Activated naive CD4-positive, alpha-beta T cell treated with anti-CD3 and anti-CD28 coated beads, Interleukin-2, amount 10 ng/mL, durations not matched to agents 7 days and 5 days (primary cell): ENCODE results near the gene TACC2.
"Not testable (repeated sequence)": the region's sequence is repeated elsewhere in the genome, so short reads cannot be mapped to it uniquely, and the experiment has no call there.

Experiments
- CTCF ChIA-PET: fragments of 350-600 bp; sonication (Branson Sonifier 250); formaldehyde crosslinking; loops from one replicate; lab custom pipeline; 2021; ENCODE audit warnings: antibody characterized with exemption; lab: Charles Lee
- DNase-seq: peaks from one replicate; pipeline ENCODE4 v3.0.0-alpha.2; 2020
- H3K27ac Mint-ChIP-seq: one replicate; pipeline ENCODE4 v1.8.0; 2021; ENCODE audit warnings: mild to moderate bottlenecking, moderate library complexity, mixed read lengths
- H3K27me3 Mint-ChIP-seq: one replicate; pipeline ENCODE4 v1.8.0; 2021; ENCODE audit warnings: mild to moderate bottlenecking, mixed read lengths
- H3K36me3 Mint-ChIP-seq: one replicate; pipeline ENCODE4 v1.8.0; 2021; ENCODE audit warnings: mixed read lengths
- H3K4me1 Mint-ChIP-seq: one replicate; pipeline ENCODE4 v1.8.0; 2021; ENCODE audit warnings: mixed read lengths
- H3K4me3 Mint-ChIP-seq: one replicate; pipeline ENCODE4 v1.8.0; 2021; ENCODE audit warnings: mild to moderate bottlenecking, moderate library complexity, mixed read lengths
- H3K9me3 Mint-ChIP-seq: one replicate; pipeline ENCODE4 v1.8.0; 2021; ENCODE audit warnings: mixed read lengths

TACC2 gene

GRCh38 chr10:121974019-121974534, 14.9 kb upstream of the TACC2 start:
- Mint-ChIP-seq H3K27ac (peak overlapping the region; percentile 80), H3K27me3 (no peaks in the 10 kb centered on the region), H3K9me3 (peaks cover 9% of the 10 kb centered on the region), H3K36me3 (peaks cover 20% of the 10 kb centered on the region), H3K4me3 (peak overlapping the region; percentile 73), H3K4me1 (peaks cover 19% of the 10 kb centered on the region)
- CTCF ChIA-PET = interaction anchor here (1.1 kb wide), 1 partner anchor 26 kb away, joined by 3 read pairs; no protein-coding TSS in a partner anchor
- no peak for DNase-seq

GRCh38 chr10:121974535-121975294, 14.2 kb upstream of the TACC2 start, which contains the start of gene NSMCE4A:
NSMCE4A (minus strand) TSS chr10:121975217; CDS start chr10:121975165, 52 bp downstream.
- Mint-ChIP-seq H3K4me3 (peak within 1 kb of the TSS; percentile 73), H3K4me1 (peaks cover 19% of the 10 kb centered on the region), H3K27ac (peak within 1 kb of the TSS; percentile 83), H3K27me3 (no peaks in the 10 kb centered on the region), H3K9me3 (peaks cover 9% of the 10 kb centered on the region), H3K36me3 (peaks cover 20% of the 10 kb centered on the region)
- CTCF ChIA-PET = interaction anchor here (1.1 kb wide), 2 partner anchors 12 to 27 kb away, joined by 3 to 5 read pairs; no protein-coding TSS in a partner anchor
- DNase-seq = peak; percentile 79

GRCh38 chr10:121975295-121976086, 13.5 kb upstream of the TACC2 start:
- Mint-ChIP-seq H3K27me3 (no peaks in the 10 kb centered on the region), H3K4me1 (peaks cover 19% of the 10 kb centered on the region), H3K9me3 (peaks cover 9% of the 10 kb centered on the region), H3K36me3 (peaks cover 20% of the 10 kb centered on the region), H3K4me3 (peak overlapping the region; percentile 71), H3K27ac (peak overlapping the region; percentile 83)
- CTCF ChIA-PET = interaction anchor here (1.0 to 1.1 kb wide), 2 partner anchors 11 to 14 kb away, joined by 3 to 5 read pairs; no protein-coding TSS in a partner anchor
- DNase-seq = no peak

- Mint-ChIP-seq H3K9me3 (peaks cover 9% of the 10 kb centered on the region), H3K27me3 (no peaks in the 10 kb centered on the region), H3K27ac (no peak overlapping the region), H3K4me1 (peaks cover 19% of the 10 kb centered on the region), H3K36me3 (peaks cover 13% of the 10 kb centered on the region), H3K4me3 (no peak overlapping the region)
- no peak for DNase-seq
- CTCF ChIA-PET = no interaction called here
Measured at GRCh38 chr10:121976607-121977006, 12.4 kb upstream of the TACC2 start.

- H3K27ac Mint-ChIP-seq = no peak overlapping the region
- H3K27me3 Mint-ChIP-seq = no peaks in the 10 kb centered on the region
- CTCF ChIA-PET = no interaction called here
Measured at GRCh38 chr10:121978511-121978910, 10.5 kb upstream of the TACC2 start.

GRCh38 chr10:121981346-121981745, 7.6 kb upstream of the TACC2 start:
- Mint-ChIP-seq H3K36me3 (peaks cover 2% of the 10 kb centered on the region), H3K27ac (no peak overlapping the region), H3K27me3 (no peaks in the 10 kb centered on the region), H3K9me3 (peaks cover 18% of the 10 kb centered on the region), H3K4me1 (no peaks in the 10 kb centered on the region), H3K4me3 (no peak overlapping the region)
- CTCF ChIA-PET = no interaction called here
- no peak for DNase-seq

More at GRCh38 chr10:121978511-121978910, 10.5 kb upstream of the TACC2 start:
- DNase-seq = no peak
- no peak overlapping the region for H3K4me3 Mint-ChIP-seq
- H3K36me3 Mint-ChIP-seq = peaks cover 1% of the 10 kb centered on the region
- H3K9me3 Mint-ChIP-seq = peaks cover 9% of the 10 kb centered on the region
- peaks cover 9% of the 10 kb centered on the region for H3K4me1 Mint-ChIP-seq

GRCh38 chr10:121983852-121984251, 5.1 kb upstream of the TACC2 start:
- Mint-ChIP-seq H3K36me3 (peaks cover 1% of the 10 kb centered on the region), H3K27me3 (no peaks in the 10 kb centered on the region), H3K27ac (no peak overlapping the region), H3K4me3 (no peak overlapping the region), H3K4me1 (no peaks in the 10 kb centered on the region), H3K9me3 (peaks cover 15% of the 10 kb centered on the region)
- DNase-seq = no peak
- CTCF ChIA-PET = no interaction called here

- Mint-ChIP-seq H3K27me3 (no peaks in the 10 kb centered on the region), H3K4me3 (no peak overlapping the region), H3K36me3 (peaks cover 1% of the 10 kb centered on the region), H3K27ac (no peak overlapping the region), H3K4me1 (no peaks in the 10 kb centered on the region), H3K9me3 (peaks cover 15% of the 10 kb centered on the region)
- CTCF ChIA-PET = no interaction called here
- no peak for DNase-seq
Measured at GRCh38 chr10:121984463-121984862, 4.5 kb upstream of the TACC2 start.

GRCh38 chr10:121990015-121990677, 1.2 kb downstream of the TACC2 start:
- Mint-ChIP-seq H3K9me3 (no peaks in the 10 kb centered on the region), H3K4me1 (peaks cover 3% of the 10 kb centered on the region), H3K27me3 (peaks cover 9% of the 10 kb centered on the region), H3K27ac (no peak overlapping the region), H3K36me3 (no peaks in the 10 kb centered on the region), H3K4me3 (no peak overlapping the region)
- no peak for DNase-seq
- CTCF ChIA-PET = no interaction called here

- H3K27ac Mint-ChIP-seq, DNase-seq, H3K9me3 Mint-ChIP-seq, CTCF ChIA-PET, H3K4me3 Mint-ChIP-seq, H3K4me1 Mint-ChIP-seq, H3K36me3 Mint-ChIP-seq: not testable (repeated sequence)
- peaks cover 11% of the 10 kb centered on the region for H3K27me3 Mint-ChIP-seq
Measured at GRCh38 chr10:121991727-121992126, 2.8 kb downstream of the TACC2 start.

GRCh38 chr10:121994429-121994941, 5.5 kb downstream of the TACC2 start:
- Mint-ChIP-seq H3K27me3 (peaks cover 14% of the 10 kb centered on the region), H3K36me3 (no peaks in the 10 kb centered on the region), H3K4me1 (peaks cover 3% of the 10 kb centered on the region), H3K27ac (no peak overlapping the region), H3K4me3 (no peak overlapping the region), H3K9me3 (peaks cover under 1% of the 10 kb centered on the region)
- CTCF ChIA-PET = no interaction called here
- no peak for DNase-seq

- Mint-ChIP-seq H3K9me3 (peaks cover 12% of the 10 kb centered on the region), H3K36me3 (no peaks in the 10 kb centered on the region), H3K4me1 (no peaks in the 10 kb centered on the region), H3K4me3 (no peak overlapping the region), H3K27me3 (peaks cover 9% of the 10 kb centered on the region), H3K27ac (no peak overlapping the region)
- no peak for DNase-seq
- CTCF ChIA-PET = no interaction called here
Measured at GRCh38 chr10:121998462-121998861, 9.5 kb downstream of the TACC2 start.

- H3K4me3 Mint-ChIP-seq = no peak overlapping the region
- CTCF ChIA-PET = no interaction called here
- H3K27ac Mint-ChIP-seq = no peak overlapping the region
- DNase-seq = no peak
- no peaks in the 10 kb centered on the region for H3K36me3 Mint-ChIP-seq
- H3K27me3 Mint-ChIP-seq = peaks cover 8% of the 10 kb centered on the region
- H3K4me1 Mint-ChIP-seq = no peaks in the 10 kb centered on the region
- peaks cover 12% of the 10 kb centered on the region for H3K9me3 Mint-ChIP-seq
Measured at GRCh38 chr10:121999301-121999700, 10.3 kb downstream of the TACC2 start.

GRCh38 chr10:122001698-122002097, 12.7 kb downstream of the TACC2 start:
- no peak overlapping the region for H3K4me3 Mint-ChIP-seq
- no peaks in the 10 kb centered on the region for H3K36me3 Mint-ChIP-seq
- DNase-seq = no peak
- H3K27ac Mint-ChIP-seq = no peak overlapping the region
- peaks cover 4% of the 10 kb centered on the region for H3K27me3 Mint-ChIP-seq
- H3K9me3 Mint-ChIP-seq = peaks cover 15% of the 10 kb centered on the region
- CTCF ChIA-PET = no interaction called here
- no peaks in the 10 kb centered on the region for H3K4me1 Mint-ChIP-seq
